SJSA1 (cell line): Measurements from ENCODE around the gene ATXN7. TPM values are rescaled to one million over a fixed set of nuclear protein-coding genes. Genes with fewer than 3 reads are reported as not detected.

Source experiments
- DNase-seq, 2 experiments: peaks; one replicate each; pipeline ENCODE4 v3.0.0-alpha.2; 2015 to 2020; ENCODE audit warnings: low spot score in 2 of 2, low read depth in 1 of 2
- H3K27ac ChIP-seq: fragments of 250-450 bp; sonication (Bioruptor Pico); 2 replicates; pipeline ENCODE4 v1.5.1; 2020; ENCODE audit warnings: mild to moderate bottlenecking, moderate library complexity
- H3K27me3 ChIP-seq: fragments of 250-450 bp; sonication (Bioruptor Pico); replicated peaks from 2 replicates; pipeline ENCODE4 v1.5.1; 2020; ENCODE audit warnings: mild to moderate bottlenecking, moderate library complexity
- H3K36me3 ChIP-seq: fragments of 250-450 bp; sonication (Bioruptor Pico); 2 replicates; pipeline ENCODE4 v1.5.1; 2020; ENCODE audit warnings: mild to moderate bottlenecking
- H3K4me1 ChIP-seq: fragments of 250-450 bp; sonication (Bioruptor Pico); replicated peaks from 2 replicates; pipeline ENCODE4 v1.6.1; 2021; ENCODE audit warnings: mild to moderate bottlenecking
- H3K4me3 ChIP-seq: fragments of 250-450 bp; sonication (Bioruptor Pico); 2 replicates; pipeline ENCODE4 v1.5.1; 2020; ENCODE audit warnings: mild to moderate bottlenecking
- H3K9me3 ChIP-seq: fragments of 250-450 bp; sonication (Bioruptor Pico); replicated peaks from 2 replicates; pipeline ENCODE4 v1.5.1; 2020; ENCODE audit warnings: mild to moderate bottlenecking
- total RNA-seq: library from RNA; depleted of rRNA; stranded (reverse); fragments of >200 nt; shearing (Covaris generic); gene quantifications from 2 replicates; pipeline ENCODE4 v1.2.3, GENCODE V29; 2014

ATXN7 gene
- total RNA-seq, 1 experiment from 2014 or later = 7.1 TPM

DNA sequence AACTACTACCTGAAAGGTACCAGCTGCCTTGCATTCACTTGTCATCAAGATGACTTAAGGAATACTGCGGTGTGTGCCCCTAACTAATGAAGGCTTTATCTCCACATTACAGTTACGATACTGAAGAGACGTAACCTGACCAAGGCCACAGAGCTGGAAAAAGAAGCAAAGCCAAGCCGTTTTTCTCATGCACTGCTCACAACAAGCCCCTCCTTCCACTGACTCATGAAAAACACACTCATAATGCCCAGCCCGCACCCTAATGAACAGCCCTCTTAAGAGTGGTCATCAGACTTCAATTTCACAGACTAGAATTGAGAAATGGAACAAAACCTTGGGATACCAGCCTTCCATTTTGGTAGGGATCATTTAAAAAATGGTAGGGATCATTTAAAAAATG, 148.0 kb downstream of the ATXN7 start:
- H3K9me3 ChIP-seq = no peaks in the 10 kb centered on the region
- DNase-seq = no peak
- no peak overlapping the region for H3K4me3 ChIP-seq
- no peaks in the 10 kb centered on the region for H3K4me1 ChIP-seq
- peaks cover 99% of the 10 kb centered on the region for H3K36me3 ChIP-seq
- H3K27me3 ChIP-seq = no peaks in the 10 kb centered on the region
- no peak overlapping the region for H3K27ac ChIP-seq

DNA sequence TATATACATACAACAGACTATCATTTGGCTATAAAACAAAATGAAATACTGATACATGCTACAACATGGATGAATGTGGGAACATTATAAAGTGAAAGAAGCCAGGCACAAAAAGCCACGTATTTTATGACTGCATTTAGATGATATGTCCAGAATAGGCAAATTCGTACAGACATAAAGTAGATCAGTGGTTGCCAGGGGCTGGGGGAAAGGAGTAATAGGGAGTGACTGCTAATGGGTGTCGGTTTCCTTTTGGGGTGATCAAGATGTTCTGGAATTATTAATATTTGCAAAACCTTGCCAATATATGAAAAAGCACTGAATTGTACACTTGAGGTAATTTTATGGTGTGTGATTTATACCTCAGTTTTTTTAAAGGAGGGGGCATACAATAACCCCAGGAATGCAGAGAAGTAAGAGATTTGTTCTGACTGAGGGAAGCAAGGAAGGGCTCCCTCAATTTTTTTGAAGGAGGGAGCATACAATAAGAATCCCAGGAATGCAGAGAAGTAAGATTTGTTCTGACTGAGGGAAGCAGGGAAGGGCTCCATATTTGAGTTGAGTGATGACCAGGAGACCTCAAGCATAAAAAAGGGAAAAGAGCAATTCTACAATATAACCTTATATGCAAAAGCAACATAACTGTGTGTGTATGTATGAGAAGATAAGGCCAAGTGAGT, 153.4 kb downstream of the ATXN7 start:
- no peak for DNase-seq
- peaks cover 99% of the 10 kb centered on the region for H3K36me3 ChIP-seq
- H3K4me1 ChIP-seq = no peaks in the 10 kb centered on the region
- H3K9me3 ChIP-seq = no peaks in the 10 kb centered on the region
- H3K4me3 ChIP-seq = no peak overlapping the region
- H3K27ac ChIP-seq = no peak overlapping the region
- no peaks in the 10 kb centered on the region for H3K27me3 ChIP-seq

DNA sequence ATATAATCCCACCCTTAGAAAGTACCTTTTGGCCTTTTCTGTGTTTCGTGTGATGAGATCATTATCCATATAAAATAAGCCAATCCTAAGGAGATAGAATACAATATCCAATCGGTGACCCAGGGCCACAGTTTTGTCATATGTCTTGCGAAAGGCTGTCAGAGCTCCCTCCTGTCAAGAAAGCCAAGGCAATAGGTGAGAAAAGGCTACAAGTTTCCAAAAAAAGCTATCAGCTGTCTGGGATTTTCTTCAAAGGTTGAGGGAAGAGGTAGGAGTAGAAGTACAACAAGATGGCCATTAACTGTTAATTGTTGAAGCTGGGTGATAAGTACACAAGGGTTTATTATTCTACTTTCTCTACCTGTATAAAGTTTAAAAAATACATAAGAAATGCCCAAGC, 155.6 kb downstream of the ATXN7 start:
- Histone ChIP-seq H3K27me3 (no peaks in the 10 kb centered on the region), H3K9me3 (no peaks in the 10 kb centered on the region), H3K4me3 (no peak overlapping the region), H3K4me1 (peaks cover 7% of the 10 kb centered on the region), H3K36me3 (peaks cover 87% of the 10 kb centered on the region), H3K27ac (no peak overlapping the region)
- DNase-seq = no peak

DNA sequence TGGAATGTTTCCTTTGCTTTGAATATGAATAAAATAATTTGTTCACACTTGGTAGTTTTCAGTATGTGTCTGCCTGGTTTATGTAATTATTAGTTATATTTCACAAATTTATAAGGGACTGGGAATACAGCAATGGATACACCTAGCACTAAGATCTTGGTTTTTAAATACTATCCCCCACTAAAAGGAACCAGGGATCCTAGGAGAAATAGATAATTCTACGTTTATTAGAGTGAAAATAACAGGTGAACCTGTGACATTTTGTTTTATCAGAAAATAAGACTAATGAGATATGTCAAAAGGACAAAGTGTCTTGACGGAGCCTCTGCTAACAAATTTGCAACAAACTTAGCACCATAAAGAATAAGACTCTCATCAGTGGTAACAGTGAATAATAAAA, 156.2 kb downstream of the ATXN7 start:
- Histone ChIP-seq H3K27ac (no peak overlapping the region), H3K36me3 (peaks cover 81% of the 10 kb centered on the region), H3K27me3 (no peaks in the 10 kb centered on the region), H3K4me1 (peaks cover 7% of the 10 kb centered on the region), H3K4me3 (no peak overlapping the region), H3K9me3 (no peaks in the 10 kb centered on the region)
- no peak for DNase-seq

DNA sequence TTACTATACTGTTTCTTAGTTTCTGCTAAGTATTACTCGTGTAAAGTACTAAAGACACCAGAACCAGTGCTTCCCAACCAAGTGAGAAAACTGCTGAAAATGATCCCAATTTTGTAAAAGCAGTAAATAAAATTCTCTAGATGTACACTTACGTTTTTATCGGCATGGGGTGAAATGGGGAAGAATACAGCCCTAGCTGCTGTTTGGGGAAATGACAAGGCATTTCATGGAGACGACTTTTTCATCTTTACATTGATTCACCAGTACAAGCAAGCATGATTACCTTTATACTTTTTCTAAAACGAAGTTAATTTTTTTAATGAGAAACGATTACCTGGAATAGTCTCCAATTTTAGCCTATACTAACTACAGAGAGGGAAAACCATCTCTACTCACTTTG, 158.3 kb downstream of the ATXN7 start:
- no peaks in the 10 kb centered on the region for H3K27me3 ChIP-seq
- H3K9me3 ChIP-seq = no peaks in the 10 kb centered on the region
- no peak for DNase-seq
- peaks cover 62% of the 10 kb centered on the region for H3K36me3 ChIP-seq
- no peak overlapping the region for H3K27ac ChIP-seq
- H3K4me1 ChIP-seq = peaks cover 7% of the 10 kb centered on the region
- H3K4me3 ChIP-seq = peak overlapping the region; percentile 83

DNA sequence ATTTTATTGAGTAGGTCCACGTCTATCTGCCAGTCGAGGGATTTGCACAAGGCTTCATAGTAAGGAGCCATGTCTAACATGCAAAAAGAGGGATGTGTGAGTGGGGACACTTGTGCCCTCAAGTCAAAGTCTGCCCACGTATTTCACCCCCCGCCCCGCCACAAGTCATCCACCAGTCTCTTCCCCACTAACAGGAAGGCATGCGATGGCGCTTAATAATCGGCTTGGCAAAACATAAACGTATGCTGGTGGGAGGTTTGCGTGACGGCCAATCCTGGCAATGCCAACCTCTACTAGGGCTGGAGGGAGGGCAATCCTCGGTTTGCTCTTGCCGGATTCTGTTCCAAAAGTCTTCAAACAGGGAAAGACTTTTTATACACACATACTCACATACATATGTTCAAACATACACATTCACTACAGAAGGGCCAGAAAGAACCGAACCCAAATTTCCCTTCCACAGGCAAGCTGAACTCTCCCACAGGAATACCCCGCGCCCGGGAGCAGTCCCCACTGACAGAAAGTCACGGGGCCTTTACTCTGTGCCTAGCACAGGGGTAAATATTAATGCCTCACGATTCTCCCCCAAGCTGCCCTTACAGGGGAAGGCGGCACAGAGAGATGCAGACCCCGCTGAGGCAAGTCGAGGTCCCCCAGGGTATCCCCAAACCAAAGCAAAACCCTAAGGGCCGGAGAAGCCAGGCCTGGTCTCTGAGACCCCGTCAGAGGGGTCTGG, 159.0 kb downstream of the ATXN7 start:
- H3K27me3 ChIP-seq = no peaks in the 10 kb centered on the region
- H3K9me3 ChIP-seq = no peaks in the 10 kb centered on the region
- H3K4me1 ChIP-seq = peaks cover 7% of the 10 kb centered on the region
- H3K27ac ChIP-seq = peak overlapping the region; percentile 68
- peaks cover 55% of the 10 kb centered on the region for H3K36me3 ChIP-seq
- peak overlapping the region; percentile 83 for H3K4me3 ChIP-seq
- no peak for DNase-seq

DNA sequence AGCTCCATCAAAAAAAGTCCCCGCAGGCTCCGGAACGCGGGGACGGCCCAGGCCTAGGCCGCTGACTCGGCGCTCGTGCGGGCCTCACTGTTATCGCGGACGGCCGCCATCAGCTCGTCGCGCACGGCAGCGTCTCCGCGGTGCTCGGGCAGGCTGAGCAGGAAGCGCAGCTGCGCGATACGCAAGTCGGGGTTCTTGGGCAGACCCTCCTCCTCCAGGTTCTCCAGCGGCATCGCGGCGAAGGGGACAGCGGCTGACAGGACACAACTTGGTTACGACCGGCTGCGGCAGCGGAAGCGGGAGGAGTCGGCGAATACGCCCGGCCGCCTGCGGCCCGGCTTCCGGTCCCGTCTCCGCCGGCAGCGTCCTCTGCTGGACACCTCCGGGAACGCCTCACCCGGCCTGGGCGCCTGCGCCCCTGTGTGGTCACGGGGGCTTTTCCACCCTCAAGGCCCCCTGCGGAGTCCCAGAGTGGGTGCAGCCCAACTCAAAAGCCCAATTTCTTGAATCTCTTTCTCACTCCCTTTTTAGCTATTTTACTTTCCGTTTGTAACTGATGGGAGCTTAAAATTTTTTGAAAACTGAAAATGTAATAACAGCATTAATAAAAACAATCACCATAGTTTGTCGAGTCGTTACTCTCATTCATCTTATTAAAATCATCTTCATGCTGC, 159.7 kb downstream of the ATXN7 start, which contains the start of gene PSMD6:
PSMD6 (minus strand) TSS at position 308 of the 674 bp plus-strand sequence; CDS start at position 233, 75 bp downstream.
- Histone ChIP-seq H3K9me3 (no peaks in the 10 kb centered on the region), H3K36me3 (peaks cover 48% of the 10 kb centered on the region), H3K4me3 (peak within 1 kb of the TSS; percentile 83), H3K4me1 (peaks cover 7% of the 10 kb centered on the region), H3K27me3 (no peaks in the 10 kb centered on the region), H3K27ac (peak within 1 kb of the TSS; percentile 68)
- DNase-seq = peak; percentile 84 to 87

DNA sequence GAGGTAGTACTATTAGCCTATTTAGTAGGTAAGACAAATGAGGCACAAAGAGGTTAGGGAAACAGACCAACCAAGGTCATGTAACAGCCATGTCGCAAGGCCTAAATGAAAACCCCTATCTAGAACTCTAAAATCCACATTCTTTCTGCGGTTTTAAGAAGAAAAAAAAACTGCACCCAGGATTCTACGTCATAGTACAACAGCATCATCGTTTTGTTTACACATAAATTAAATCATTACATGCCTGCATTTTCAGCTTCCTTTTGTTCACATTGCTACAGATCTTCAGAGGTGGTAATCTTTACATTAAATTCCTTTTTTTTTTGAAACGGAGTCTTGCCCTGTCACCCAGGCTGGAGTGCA, 160.2 kb downstream of the ATXN7 start:
- no peaks in the 10 kb centered on the region for H3K27me3 ChIP-seq
- H3K9me3 ChIP-seq = no peaks in the 10 kb centered on the region
- DNase-seq = no peak
- peak overlapping the region; percentile 83 for H3K4me3 ChIP-seq
- H3K4me1 ChIP-seq = peaks cover 7% of the 10 kb centered on the region
- H3K36me3 ChIP-seq = peaks cover 43% of the 10 kb centered on the region
- peak overlapping the region; percentile 68 for H3K27ac ChIP-seq

DNA sequence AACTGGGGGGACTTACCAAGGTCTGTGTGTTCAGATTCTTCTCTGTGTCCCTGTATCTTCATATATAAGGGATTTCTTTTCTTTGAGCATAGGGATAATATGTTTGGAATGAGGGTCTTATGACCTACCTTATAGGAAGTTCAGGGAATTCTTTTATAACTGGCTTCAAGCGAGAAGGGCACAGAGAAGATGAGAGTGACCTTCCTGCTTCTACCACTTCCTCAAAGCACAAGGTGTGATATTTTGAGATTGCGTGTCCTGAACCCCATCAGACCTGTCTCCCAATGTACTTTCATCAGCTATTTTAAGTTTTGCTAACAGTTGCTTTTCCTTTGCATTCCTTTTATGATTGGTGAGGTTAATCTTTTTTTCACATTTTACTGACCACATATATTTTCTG, 162.7 kb downstream of the ATXN7 start:
- Histone ChIP-seq H3K27ac (no peak overlapping the region), H3K4me3 (no peak overlapping the region), H3K27me3 (no peaks in the 10 kb centered on the region), H3K4me1 (peaks cover 13% of the 10 kb centered on the region), H3K9me3 (no peaks in the 10 kb centered on the region), H3K36me3 (peaks cover 18% of the 10 kb centered on the region)
- DNase-seq = no peak

DNA sequence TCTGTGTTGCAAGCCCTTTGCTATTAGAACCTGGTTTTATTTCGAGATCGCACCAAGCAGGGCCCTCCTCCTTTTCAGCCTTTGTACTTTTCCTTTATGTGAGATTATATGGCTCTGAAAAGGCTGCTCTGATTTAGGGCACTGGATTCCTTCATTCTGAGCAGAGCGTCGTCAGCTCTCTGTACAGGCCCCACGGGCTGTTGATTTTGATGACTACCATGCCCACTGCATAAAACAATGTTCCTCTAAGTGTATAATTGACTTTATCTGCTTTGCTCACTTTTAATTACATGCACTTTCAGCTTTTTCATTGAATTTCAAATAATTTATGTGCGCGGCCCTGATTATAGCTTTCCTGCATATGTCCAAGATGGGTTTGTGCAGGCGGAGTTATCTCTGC, 164.0 kb downstream of the ATXN7 start:
- Histone ChIP-seq H3K36me3 (peaks cover 6% of the 10 kb centered on the region; the same call in 1 of the 2 replicates), H3K27me3 (no peaks in the 10 kb centered on the region), H3K4me3 (no peak overlapping the region), H3K9me3 (no peaks in the 10 kb centered on the region), H3K4me1 (peaks cover 22% of the 10 kb centered on the region), H3K27ac (no peak overlapping the region)
- no peak for DNase-seq

DNA sequence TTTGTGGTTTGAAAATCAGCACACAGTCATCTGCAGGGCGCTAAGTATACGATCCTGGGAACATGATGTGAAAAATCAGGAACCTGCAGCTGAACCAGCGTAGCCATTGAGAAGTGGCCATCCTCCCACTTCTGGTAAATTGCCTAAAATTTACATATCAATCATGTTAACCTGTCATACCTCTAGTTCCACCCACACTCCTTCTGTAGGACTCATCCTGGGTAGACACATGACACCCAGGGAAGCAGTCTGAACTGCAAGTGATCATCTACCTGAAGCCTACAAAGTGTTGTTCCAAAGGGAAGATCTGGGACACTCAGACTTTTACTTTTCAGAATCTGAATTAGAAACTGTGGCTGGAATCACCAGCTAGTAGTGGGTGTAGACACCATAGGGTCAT, 165.1 kb downstream of the ATXN7 start:
- Histone ChIP-seq H3K4me3 (no peak overlapping the region), H3K4me1 (peaks cover 18% of the 10 kb centered on the region), H3K27me3 (no peaks in the 10 kb centered on the region), H3K36me3 (no peaks in the 10 kb centered on the region), H3K27ac (no peak overlapping the region), H3K9me3 (no peaks in the 10 kb centered on the region; the same call in 1 of the 2 replicates)
- no peak for DNase-seq

DNA sequence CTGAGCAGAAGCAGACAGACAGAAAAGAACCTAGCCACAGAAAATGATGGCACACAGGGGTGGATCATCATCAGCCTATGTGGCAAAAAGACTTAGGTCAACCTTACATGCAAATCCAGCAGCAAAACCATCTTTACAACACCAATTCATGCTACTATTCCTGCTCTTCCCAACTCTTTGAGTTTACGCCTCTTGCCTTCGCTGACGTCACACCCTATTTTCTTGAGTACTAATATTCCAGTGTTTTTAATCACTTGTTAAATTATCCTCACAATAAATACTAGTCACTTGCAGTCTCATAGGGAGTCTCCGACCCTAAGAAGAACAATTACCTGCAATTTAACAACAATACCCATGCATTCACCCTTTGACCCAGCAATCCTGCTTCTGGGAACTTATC, 165.6 kb downstream of the ATXN7 start:
- no peaks in the 10 kb centered on the region for H3K36me3 ChIP-seq
- DNase-seq = no peak

DNA sequence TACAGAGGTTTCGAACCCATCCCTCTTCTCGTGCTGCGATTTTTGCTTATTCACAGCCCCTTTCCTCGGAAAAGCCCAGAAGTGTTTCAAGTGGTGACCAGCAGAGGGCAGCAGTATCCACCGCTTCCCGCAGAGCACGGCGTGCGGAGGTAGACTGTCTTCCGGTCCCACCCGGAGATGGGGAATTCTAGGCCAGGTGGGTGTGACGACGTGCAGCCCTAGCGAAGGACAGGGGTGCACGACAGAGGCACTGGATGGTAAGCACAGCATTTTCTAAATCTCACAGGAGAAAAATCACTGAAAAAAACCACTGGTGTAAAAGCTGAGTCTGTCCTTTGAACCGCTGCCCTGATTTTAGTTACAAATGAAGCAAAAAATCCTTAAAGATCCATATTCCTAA, 167.1 kb downstream of the ATXN7 start:
- Histone ChIP-seq H3K36me3 (no peaks in the 10 kb centered on the region), H3K4me1 (peaks cover 15% of the 10 kb centered on the region), H3K27me3 (no peaks in the 10 kb centered on the region), H3K27ac (no peak overlapping the region; the same call in 1 of the 2 replicates), H3K4me3 (no peak overlapping the region), H3K9me3 (peaks cover 6% of the 10 kb centered on the region; the same call in 1 of the 2 replicates)
- peak; percentile 67 to 69 for DNase-seq

More for the DNA sequence above, 165.6 kb downstream of the ATXN7 start:
- Histone ChIP-seq H3K27ac (no peak overlapping the region), H3K27me3 (no peaks in the 10 kb centered on the region), H3K4me1 (peaks cover 15% of the 10 kb centered on the region), H3K9me3 (peaks cover 3% of the 10 kb centered on the region; the same call in 1 of the 2 replicates), H3K4me3 (no peak overlapping the region)
